Neural progenitor cell (in vitro differentiated cells): Measurements from ENCODE around the gene GAB1. TPM values are rescaled to one million over a fixed set of nuclear protein-coding genes. Genes with fewer than 3 reads are reported as not detected.

Experiments
- DNase-seq: peaks from one replicate; pipeline ENCODE4 v3.0.0-alpha.2; 2016; ENCODE audit warnings: low spot score
- H2AFZ ChIP-seq: fragments of 200-600 bp; sonication (generic); replicated peaks from 2 replicates; pipeline ENCODE4 v1.6.1; 2016; ENCODE audit warnings: antibody characterized with exemption
- H3F3A ChIP-seq: fragments of 200-600 bp; sonication (generic); 2 replicates; pipeline ENCODE4 v1.6.1; 2016; ENCODE audit warnings: antibody characterized with exemption, low read depth
- H3K27ac ChIP-seq: fragments of 200-600 bp; sonication (generic); 2 replicates; pipeline ENCODE4 v1.5.1; 2016; ENCODE audit warnings: mild to moderate bottlenecking
- H3K27me3 ChIP-seq: fragments of 200-600 bp; sonication (generic); 2 replicates; pipeline ENCODE4 v1.6.1; 2016; ENCODE audit warnings: mild to moderate bottlenecking, moderate library complexity
- H3K36me3 ChIP-seq: fragments of 200-600 bp; sonication (generic); 2 replicates; pipeline ENCODE4 v1.5.1; 2016
- H3K4me1 ChIP-seq: fragments of 200-600 bp; sonication (generic); 2 replicates; pipeline ENCODE4 v1.6.1; 2016; ENCODE audit warnings: mixed run types
- H3K4me2 ChIP-seq: fragments of 200-600 bp; sonication (generic); 2 replicates; pipeline ENCODE4 v1.6.1; 2016
- H3K4me3 ChIP-seq: fragments of 200-600 bp; sonication (generic); 2 replicates; pipeline ENCODE4 v1.5.1; 2016
- H3K79me2 ChIP-seq: fragments of 200-600 bp; sonication (generic); 2 replicates; pipeline ENCODE4 v1.6.1; 2016; ENCODE audit warnings: low read depth
- H3K9ac ChIP-seq: fragments of 200-600 bp; sonication (generic); 2 replicates; pipeline ENCODE4 v1.6.1; 2016
- H3K9me3 ChIP-seq: fragments of 200-600 bp; sonication (generic); 2 replicates; pipeline ENCODE4 v1.5.1; 2016; ENCODE audit warnings: low read depth
- H4K20me1 ChIP-seq: fragments of 200-600 bp; sonication (generic); 2 replicates; pipeline ENCODE4 v1.6.1; 2016; ENCODE audit warnings: low read depth
- H3K27ac Mint-ChIP-seq: 3 replicates; pipeline ENCODE4 v1.8.0; 2021; ENCODE audit warnings: mixed read lengths
- H3K27me3 Mint-ChIP-seq: 2 replicates; pipeline ENCODE4 v1.8.0; 2022; ENCODE audit warnings: low read depth, mild to moderate bottlenecking, inconsistent platforms, moderate library complexity, mixed read lengths; ENCODE audit not compliant: insufficient read depth
- H3K36me3 Mint-ChIP-seq: 3 replicates; pipeline ENCODE4 v1.8.0; 2021; ENCODE audit warnings: mixed read lengths
- H3K4me1 Mint-ChIP-seq: 3 replicates; pipeline ENCODE4 v1.8.0; 2021; ENCODE audit warnings: mixed read lengths
- H3K4me3 Mint-ChIP-seq: 3 replicates; pipeline ENCODE4 v1.8.0; 2021; ENCODE audit warnings: mild to moderate bottlenecking, moderate library complexity, mixed read lengths
- H3K9me3 Mint-ChIP-seq: 3 replicates; pipeline ENCODE4 v1.8.0; 2020; ENCODE audit warnings: mixed read lengths
- EZH2 ChIP-seq: fragments of 200-600 bp; sonication (generic); IDR thresholded peaks from 2 replicates; pipeline ENCODE4 v1.6.1; 2017; ENCODE audit warnings: antibody characterized with exemption, mild to moderate bottlenecking, moderate library complexity
- EZH2phosphoT487 ChIP-seq: fragments of 200-600 bp; sonication (generic); IDR thresholded peaks from 2 replicates; pipeline ENCODE4 v1.6.1; 2017; ENCODE audit warnings: antibody characterized with exemption
- total RNA-seq: library from RNA; depleted of rRNA; stranded (reverse); fragments of >200 nt; gene quantifications from 2 replicates; pipeline ENCODE4 v1.2.3, GENCODE V29; 2015; ENCODE audit warnings: low replicate concordance
- TF ChIP-seq, protein P1 (sequence below): fragments of 200-600 bp; sonication (generic); IDR thresholded peaks from 2 replicates; pipeline ENCODE4 v1.5.1; 2017; ENCODE audit warnings: antibody characterized with exemption, mild to moderate bottlenecking

GAB1 gene
- total RNA-seq, 1 donor from 2014 or later, result 31.3 TPM

GRCh38 chr4:143441678-143442077, 105.0 kb downstream of the GAB1 start:
- no peak overlapping the region for H3K27ac Mint-ChIP-seq
- Histone ChIP-seq H3F3A (no peaks in the 10 kb centered on the region), H3K27me3 (no peaks in the 10 kb centered on the region), H3K9me3 (no peaks in the 10 kb centered on the region), H3K27ac (no peak overlapping the region), H3K4me1 (peaks cover 6% of the 10 kb centered on the region), H2AFZ (no peak overlapping the region), H3K9ac (no peak overlapping the region), H3K4me2 (no peak overlapping the region), H3K4me3 (no peak overlapping the region), H4K20me1 (no peaks in the 10 kb centered on the region), H3K36me3 (peaks cover 6% of the 10 kb centered on the region), H3K79me2 (no peaks in the 10 kb centered on the region)
- DNase-seq, result peak; percentile 6
- H3K36me3 Mint-ChIP-seq, result peaks cover 17% of the 10 kb centered on the region
- no peaks in the 10 kb centered on the region for H3K9me3 Mint-ChIP-seq
- TF ChIP-seq, protein P1, sequence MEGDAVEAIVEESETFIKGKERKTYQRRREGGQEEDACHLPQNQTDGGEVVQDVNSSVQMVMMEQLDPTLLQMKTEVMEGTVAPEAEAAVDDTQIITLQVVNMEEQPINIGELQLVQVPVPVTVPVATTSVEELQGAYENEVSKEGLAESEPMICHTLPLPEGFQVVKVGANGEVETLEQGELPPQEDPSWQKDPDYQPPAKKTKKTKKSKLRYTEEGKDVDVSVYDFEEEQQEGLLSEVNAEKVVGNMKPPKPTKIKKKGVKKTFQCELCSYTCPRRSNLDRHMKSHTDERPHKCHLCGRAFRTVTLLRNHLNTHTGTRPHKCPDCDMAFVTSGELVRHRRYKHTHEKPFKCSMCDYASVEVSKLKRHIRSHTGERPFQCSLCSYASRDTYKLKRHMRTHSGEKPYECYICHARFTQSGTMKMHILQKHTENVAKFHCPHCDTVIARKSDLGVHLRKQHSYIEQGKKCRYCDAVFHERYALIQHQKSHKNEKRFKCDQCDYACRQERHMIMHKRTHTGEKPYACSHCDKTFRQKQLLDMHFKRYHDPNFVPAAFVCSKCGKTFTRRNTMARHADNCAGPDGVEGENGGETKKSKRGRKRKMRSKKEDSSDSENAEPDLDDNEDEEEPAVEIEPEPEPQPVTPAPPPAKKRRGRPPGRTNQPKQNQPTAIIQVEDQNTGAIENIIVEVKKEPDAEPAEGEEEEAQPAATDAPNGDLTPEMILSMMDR, result no peak
- TF ChIP-seq EZH2 (no peak), EZH2phosphoT487 (no peak)
- no peak overlapping the region for H3K4me3 Mint-ChIP-seq
- H3K4me1 Mint-ChIP-seq, result no peaks in the 10 kb centered on the region
- H3K27me3 Mint-ChIP-seq, result no peaks in the 10 kb centered on the region

DNA sequence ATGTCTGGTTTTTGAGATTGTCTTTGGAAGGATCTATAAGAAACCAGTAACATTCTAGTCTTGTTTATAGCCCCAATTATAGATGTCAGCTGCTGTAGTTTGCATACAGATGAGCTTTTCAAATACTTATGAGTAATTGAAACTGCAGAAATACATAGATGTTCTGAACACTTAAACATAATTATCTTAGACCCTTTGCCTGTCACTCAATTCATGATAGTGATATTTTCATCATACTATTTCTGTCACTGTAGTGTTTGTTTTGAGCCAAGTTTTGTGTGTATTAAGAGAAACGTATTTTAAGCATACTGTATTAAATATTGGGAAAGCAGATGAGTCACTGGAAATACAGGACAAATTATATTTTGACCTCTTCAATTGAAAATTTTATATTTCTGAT, 107.1 kb downstream of the GAB1 start:
- Histone ChIP-seq H3K4me1 (peaks cover 6% of the 10 kb centered on the region), H3K4me2 (no peak overlapping the region), H3K9ac (no peak overlapping the region), H2AFZ (no peak overlapping the region), H3F3A (no peaks in the 10 kb centered on the region), H3K36me3 (peaks cover 6% of the 10 kb centered on the region), H4K20me1 (no peaks in the 10 kb centered on the region), H3K27me3 (no peaks in the 10 kb centered on the region), H3K27ac (no peak overlapping the region), H3K9me3 (no peaks in the 10 kb centered on the region), H3K4me3 (no peak overlapping the region), H3K79me2 (no peaks in the 10 kb centered on the region)
- DNase-seq, result no peak
- Mint-ChIP-seq H3K27me3 (no peaks in the 10 kb centered on the region), H3K27ac (no peak overlapping the region), H3K9me3 (peaks cover 4% of the 10 kb centered on the region), H3K36me3 (peaks cover 11% of the 10 kb centered on the region), H3K4me1 (no peaks in the 10 kb centered on the region), H3K4me3 (no peak overlapping the region)
- no peak for TF ChIP-seq EZH2phosphoT487
- no peak for TF ChIP-seq EZH2
- TF ChIP-seq, protein P1, result no peak

GRCh38 chr4:143451186-143451585, 114.5 kb downstream of the GAB1 start:
- Histone ChIP-seq H3K36me3 (no peaks in the 10 kb centered on the region), H3K27me3 (no peaks in the 10 kb centered on the region), H4K20me1 (no peaks in the 10 kb centered on the region), H3K4me2 (no peak overlapping the region), H3F3A (no peaks in the 10 kb centered on the region), H3K27ac (no peak overlapping the region), H3K9me3 (no peaks in the 10 kb centered on the region), H3K4me1 (no peaks in the 10 kb centered on the region), H3K4me3 (no peak overlapping the region), H2AFZ (no peak overlapping the region), H3K79me2 (no peaks in the 10 kb centered on the region), H3K9ac (no peak overlapping the region)
- peaks cover 6% of the 10 kb centered on the region for H3K36me3 Mint-ChIP-seq
- peaks cover 4% of the 10 kb centered on the region for H3K9me3 Mint-ChIP-seq
- no peak for DNase-seq
- H3K4me1 Mint-ChIP-seq, result no peaks in the 10 kb centered on the region
- no peak overlapping the region for H3K27ac Mint-ChIP-seq
- no peak overlapping the region for H3K4me3 Mint-ChIP-seq
- H3K27me3 Mint-ChIP-seq, result no peaks in the 10 kb centered on the region
- TF ChIP-seq EZH2phosphoT487 (no peak), EZH2 (no peak)
- TF ChIP-seq, protein P1, result no peak

GRCh38 chr4:143455211-143455610, 118.5 kb downstream of the GAB1 start:
- Histone ChIP-seq H2AFZ (no peak overlapping the region), H3K79me2 (no peaks in the 10 kb centered on the region), H3K4me1 (no peaks in the 10 kb centered on the region), H3K36me3 (peaks cover under 1% of the 10 kb centered on the region), H3K4me2 (no peak overlapping the region), H3K27me3 (no peaks in the 10 kb centered on the region), H3K4me3 (no peak overlapping the region), H3K9ac (no peak overlapping the region), H4K20me1 (no peaks in the 10 kb centered on the region), H3K27ac (no peak overlapping the region), H3K9me3 (no peaks in the 10 kb centered on the region), H3F3A (no peaks in the 10 kb centered on the region)
- H3K36me3 Mint-ChIP-seq, result peaks cover 6% of the 10 kb centered on the region
- H3K27me3 Mint-ChIP-seq, result no peaks in the 10 kb centered on the region
- no peak for DNase-seq
- TF ChIP-seq, protein P1, result no peak
- TF ChIP-seq EZH2 (no peak), EZH2phosphoT487 (no peak)
- no peaks in the 10 kb centered on the region for H3K4me1 Mint-ChIP-seq
- H3K27ac Mint-ChIP-seq, result no peak overlapping the region
- H3K4me3 Mint-ChIP-seq, result no peak overlapping the region
- no peaks in the 10 kb centered on the region for H3K9me3 Mint-ChIP-seq
